SK-N-SH (cell line): Measurements from ENCODE around the gene CDH12. TPM values are rescaled to one million over a fixed set of nuclear protein-coding genes. Genes with fewer than 3 reads are reported as not detected.

Experiments
- CTCF ChIA-PET: fragments of 300-600, 350-600 bp; formaldehyde crosslinking; extraction: SDS; loops from one replicate; lab custom pipeline; 2021; lab: Yijun Ruan, JAX
- POLR2A ChIA-PET: fragments of 350-600 bp; sonication (Branson Sonifier 250); formaldehyde crosslinking; extraction: SDS; loops from one replicate; lab custom pipeline; 2020; ENCODE audit warnings: antibody characterized with exemption, inconsistent platforms; lab: Yijun Ruan, JAX
- DNase-seq: peaks from one replicate; pipeline ENCODE4 v3.0.0; 2012
- H2AFZ ChIP-seq: fragments of 200-600 bp; sonication (generic); 2 replicates; pipeline ENCODE4 v1.8.1; 2016; ENCODE audit warnings: antibody characterized with exemption, mild to moderate bottlenecking, low read depth
- H3F3A ChIP-seq: fragments of 200-600 bp; sonication (generic); replicated peaks from 2 replicates; pipeline ENCODE3; 2016; ENCODE audit warnings: antibody characterized with exemption, mild to moderate bottlenecking; ENCODE audit not compliant: insufficient read depth
- H3K27ac ChIP-seq, 2 experiments: fragments of 200-500 bp in 1 of 2; fragments of 200-600 bp in 1 of 2; sonication (Bioruptor generic) in 1 of 2; sonication (generic), shearing (Covaris generic) in 1 of 2; 2 replicates each; pipeline versions ENCODE4 v1.5.1 to v1.6.1; 2014 to 2016; ENCODE audit warnings: low read depth in 2 of 2, inconsistent platforms in 1 of 2, low read length in 1 of 2, mild to moderate bottlenecking in 1 of 2, mixed read lengths in 1 of 2
- H3K27me3 ChIP-seq: fragments of 200-600 bp; sonication (generic), shearing (Covaris generic); 2 replicates; pipeline ENCODE4 v1.6.1; 2016; ENCODE audit warnings: mixed run types; ENCODE audit not compliant: insufficient read depth
- H3K36me3 ChIP-seq, 2 experiments: fragments of 200-500 bp in 1 of 2; fragments of 200-600 bp in 1 of 2; sonication (Bioruptor generic) in 1 of 2; sonication (generic) in 1 of 2; replicated peaks in 1 of 2; 2 replicates each; pipeline versions ENCODE3 to v1.5.1; 2014 to 2016; ENCODE audit warnings: low read length in 1 of 2, mild to moderate bottlenecking in 1 of 2; ENCODE audit not compliant: insufficient read depth in 2 of 2, control insufficient read depth in 1 of 2
- H3K4me1 ChIP-seq, 2 experiments: fragments of 200-500 bp in 1 of 2; fragments of 200-600 bp in 1 of 2; sonication (Bioruptor generic) in 1 of 2; sonication (generic), shearing (Covaris generic) in 1 of 2; 2 replicates each; pipeline versions ENCODE4 v1.5.1 to v1.6.1; 2014 to 2016; ENCODE audit warnings: low read depth in 1 of 2, low read length in 1 of 2, mixed run types in 1 of 2; ENCODE audit not compliant: insufficient read depth in 2 of 2, control insufficient read depth in 1 of 2
- H3K4me2 ChIP-seq: fragments of 200-600 bp; sonication (generic), shearing (Covaris generic); 2 replicates; pipeline ENCODE4 v1.6.1; 2017; ENCODE audit warnings: mixed run types
- H3K4me3 ChIP-seq, 2 experiments: fragments of 200-500 bp in 1 of 2; fragments of 200-600 bp in 1 of 2; sonication (Bioruptor generic) in 1 of 2; sonication (generic), shearing (Covaris generic) in 1 of 2; 2 replicates each; pipeline versions ENCODE4 v1.5.1 to v1.8.1; 2014 to 2016; ENCODE audit warnings: low read depth in 2 of 2, inconsistent platforms in 1 of 2, low read length in 1 of 2, mild to moderate bottlenecking in 1 of 2, mixed read lengths in 1 of 2, moderate library complexity in 1 of 2
- H3K79me2 ChIP-seq: fragments of 200-600 bp; sonication (generic); 2 replicates; pipeline ENCODE4 v1.8.1; 2017; ENCODE audit warnings: mild to moderate bottlenecking; ENCODE audit not compliant: insufficient read depth
- H3K9ac ChIP-seq: fragments of 200-600 bp; sonication (generic); 2 replicates; pipeline ENCODE4 v1.6.1; 2017; ENCODE audit warnings: mixed run types
- H3K9me2 ChIP-seq: fragments of 200-600 bp; sonication (generic); 2 replicates; pipeline ENCODE4 v1.6.1; 2017; ENCODE audit warnings: mixed run types
- H3K9me3 ChIP-seq: fragments of 200-600 bp; sonication (generic); 2 replicates; pipeline ENCODE4 v1.6.1; 2017; ENCODE audit warnings: mixed run types, mild to moderate bottlenecking, moderate library complexity
- H4K20me1 ChIP-seq: fragments of 200-600 bp; sonication (generic); 2 replicates; pipeline ENCODE4 v1.6.1; 2017; ENCODE audit warnings: mild to moderate bottlenecking, mixed run types; ENCODE audit not compliant: insufficient read depth
- CTCF ChIP-seq: fragments of 200-600 bp; sonication (generic); IDR thresholded peaks from 2 replicates; pipeline ENCODE4 v1.6.1; 2017; ENCODE audit warnings: antibody characterized with exemption, mild to moderate bottlenecking, moderate library complexity
- ELF1 ChIP-seq: IDR thresholded peaks from 2 replicates; pipeline ENCODE4 v1.4.0; 2012
- EP300 ChIP-seq, 2 experiments: IDR thresholded peaks; 2 replicates each; pipeline versions ENCODE4 v1.4.0 to v1.6.1; 2012; ENCODE audit warnings: borderline replicate concordance in 1 of 2, low read depth in 1 of 2, low read length in 1 of 2
- FOXM1 ChIP-seq: IDR thresholded peaks from 2 replicates; pipeline ENCODE4 v1.4.0; 2012; ENCODE audit warnings: low read depth, mild to moderate bottlenecking
- GABPA ChIP-seq: IDR thresholded peaks from 2 replicates; pipeline ENCODE4 v1.4.0; 2012; ENCODE audit warnings: low read depth, mild to moderate bottlenecking
- IRF3 ChIP-seq: fragments of 150-350 bp; IDR thresholded peaks from 2 replicates; pipeline ENCODE4 v1.6.1; 2016; ENCODE audit warnings: mild to moderate bottlenecking, low read depth, low read length
- JUND ChIP-seq: IDR thresholded peaks from 2 replicates; pipeline ENCODE4 v1.4.0; 2012
- NFIC ChIP-seq: IDR thresholded peaks from 2 replicates; pipeline ENCODE4 v1.4.0; 2012; ENCODE audit warnings: borderline replicate concordance
- NRF1 ChIP-seq: IDR thresholded peaks from 2 replicates; pipeline ENCODE4 v1.6.1; 2012; ENCODE audit warnings: low read depth, mild to moderate bottlenecking, low read length
- PBX3 ChIP-seq: IDR thresholded peaks from 2 replicates; pipeline ENCODE4; 2012
- POLR2AphosphoS5 ChIP-seq: IDR thresholded peaks from 2 replicates; pipeline ENCODE4 v1.6.1; 2012; ENCODE audit warnings: low read depth, low read length
- RCOR1 ChIP-seq: fragments of 150-350 bp; IDR thresholded peaks from 2 replicates; pipeline ENCODE4 v1.6.1; 2017; ENCODE audit warnings: antibody characterized with exemption, low read length
- REST ChIP-seq: IDR thresholded peaks from 2 replicates; pipeline ENCODE4 v1.6.1; 2012; ENCODE audit warnings: mild to moderate bottlenecking, low read depth, low read length, moderate library complexity
- RFX5 ChIP-seq: IDR thresholded peaks from 2 replicates; pipeline ENCODE4 v1.6.1; 2012; ENCODE audit warnings: mild to moderate bottlenecking, improper control_type of control experiment, low read length
- RXRA ChIP-seq: IDR thresholded peaks from 2 replicates; pipeline ENCODE4 v1.4.0; 2012; ENCODE audit warnings: low read depth, mild to moderate bottlenecking, borderline replicate concordance
- SIN3A ChIP-seq: IDR thresholded peaks from 2 replicates; pipeline ENCODE4 v1.6.1; 2012; ENCODE audit warnings: low read depth, mild to moderate bottlenecking, low read length, moderate library complexity, borderline replicate concordance
- TAF1 ChIP-seq: IDR thresholded peaks from 2 replicates; pipeline ENCODE4 v1.6.1; 2012; ENCODE audit warnings: low read depth, mild to moderate bottlenecking, low read length, moderate library complexity, borderline replicate concordance
- USF2 ChIP-seq: fragments of 150-350 bp; IDR thresholded peaks from 2 replicates; pipeline ENCODE4 v1.6.1; 2017; ENCODE audit warnings: antibody characterized with exemption, low read length, low read depth, borderline replicate concordance
- YY1 ChIP-seq: IDR thresholded peaks from 2 replicates; pipeline ENCODE4 v1.4.0; 2012; ENCODE audit warnings: low read depth, mild to moderate bottlenecking
- WGBS: methylation state at CpG from one replicate; pipeline ENCODE4 v1.1.6; 2017; ENCODE audit warnings: low lambda C conversion rate; 5-methylcytosine and 5-hydroxymethylcytosine counted together
- polyA plus RNA-seq, 3 experiments: library from polyadenylated mRNA; depleted of rRNA; stranded (reverse); fragments of >200 nt; gene quantifications; 2 replicates each; pipeline ENCODE4 v1.2.3, GENCODE V29; 2012

The CDH12 gene
- polyA plus RNA-seq, 1 of the 3 experiments (the other 2 are of a cell fraction) = not detected

- TF ChIP-seq REST (no peak), SIN3A (no peak), POLR2AphosphoS5 (no peak), JUND (no peak), ELF1 (no peak), RXRA (no peak), NRF1 (no peak), EP300 (IDR thresholded peaks at IDR 0.05; ENCODE audit: borderline replicate concordance in 1 of 2, low read depth in 1 of 2, low read length in 1 of 2) (no peak), USF2 (no peak)
These were observed 547.1 kb downstream of the CDH12 start (continued) for GRCh38 chr5:22306011-22306410.

GRCh38 chr5:22295832-22296231 is 557.3 kb downstream of the CDH12 start:
- Histone ChIP-seq H3K27me3 (no peaks in the 10 kb centered on the region), H3K36me3 (no peaks in the 10 kb centered on the region), H3K79me2 (no peaks in the 10 kb centered on the region), H3K4me2 (no peak overlapping the region), H4K20me1 (no peaks in the 10 kb centered on the region), H2AFZ (no peak overlapping the region), H3K9me2 (no peaks in the 10 kb centered on the region), H3K27ac (no peak overlapping the region), H3K4me3 (no peak overlapping the region), H3F3A (no peaks in the 10 kb centered on the region), H3K9me3 (no peaks in the 10 kb centered on the region), H3K9ac (no peak overlapping the region), H3K4me1 (no peaks in the 10 kb centered on the region)
- ChIA-PET CTCF (no interaction called here), POLR2A (no interaction called here)
- no peak for DNase-seq
- TF ChIP-seq TAF1 = no peak
- no peak for TF ChIP-seq YY1
- TF ChIP-seq RFX5 = no peak
- no peak for TF ChIP-seq ELF1
- TF ChIP-seq RCOR1 = no peak
- no peak for TF ChIP-seq GABPA
- no peak for TF ChIP-seq EP300 (IDR thresholded peaks at IDR 0.05; ENCODE audit: borderline replicate concordance in 1 of 2, low read depth in 1 of 2, low read length in 1 of 2)
- no peak for TF ChIP-seq IRF3
- TF ChIP-seq NRF1 = no peak
- no peak for TF ChIP-seq CTCF
- no peak for TF ChIP-seq NFIC
- TF ChIP-seq PBX3 = no peak
- TF ChIP-seq FOXM1 = no peak
- WGBS = 2% methylated on average over 1 of the region's 1 CpG
